WI38 (cell line): ENCODE results near the gene TLR10.
"Not testable (repeated sequence)": the region's sequence is repeated elsewhere in the genome, so short reads cannot be mapped to it uniquely, and the experiment has no call there.

Experiments used
- H3K4me3 ChIP-seq: 2 replicates; pipeline ENCODE4 v1.5.1; 2011; ENCODE audit warnings: low read depth, mild to moderate bottlenecking, control low read depth, low read length
- TF ChIP-seq, protein P1 (sequence below): IDR thresholded peaks from 2 replicates; pipeline ENCODE4 v1.5.1; 2012; ENCODE audit warnings: low read depth, mild to moderate bottlenecking, control low read depth, low read length

TLR10 gene

DNA sequence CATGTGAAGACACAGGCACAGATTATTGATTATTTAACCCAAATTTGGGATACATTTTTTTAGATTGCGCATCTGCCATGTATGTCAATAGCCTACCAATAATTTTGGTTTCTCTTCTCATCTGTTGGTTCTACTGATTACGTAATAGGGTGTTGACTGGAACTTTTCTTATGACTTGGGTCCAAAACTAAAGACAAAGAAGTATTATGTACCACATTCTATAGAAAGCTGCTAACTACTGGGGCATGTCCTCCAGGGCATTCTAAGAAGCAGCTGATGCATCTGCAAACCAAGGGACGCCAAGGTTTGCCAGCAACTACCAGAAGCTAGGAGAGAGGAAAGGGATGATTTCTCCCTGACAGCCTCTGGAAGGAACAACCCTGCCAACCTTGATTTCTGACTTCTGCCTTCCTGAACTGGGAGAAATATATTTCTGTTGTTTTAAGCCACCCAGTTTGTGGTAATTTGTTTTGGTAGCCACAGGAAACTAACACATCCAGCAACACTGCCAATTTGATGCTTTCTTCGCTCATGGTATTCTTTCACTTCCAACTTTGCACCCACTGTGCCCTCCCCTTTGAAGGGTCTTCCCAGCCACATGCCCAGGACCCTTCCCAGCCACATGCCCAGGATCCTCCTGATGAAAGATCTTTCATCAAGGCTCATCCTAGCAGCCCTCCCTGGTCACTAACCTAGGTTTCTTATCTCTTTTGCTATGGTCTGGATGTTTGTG is 37.7 kb upstream of the TLR10 start:
- TF ChIP-seq, protein P1, sequence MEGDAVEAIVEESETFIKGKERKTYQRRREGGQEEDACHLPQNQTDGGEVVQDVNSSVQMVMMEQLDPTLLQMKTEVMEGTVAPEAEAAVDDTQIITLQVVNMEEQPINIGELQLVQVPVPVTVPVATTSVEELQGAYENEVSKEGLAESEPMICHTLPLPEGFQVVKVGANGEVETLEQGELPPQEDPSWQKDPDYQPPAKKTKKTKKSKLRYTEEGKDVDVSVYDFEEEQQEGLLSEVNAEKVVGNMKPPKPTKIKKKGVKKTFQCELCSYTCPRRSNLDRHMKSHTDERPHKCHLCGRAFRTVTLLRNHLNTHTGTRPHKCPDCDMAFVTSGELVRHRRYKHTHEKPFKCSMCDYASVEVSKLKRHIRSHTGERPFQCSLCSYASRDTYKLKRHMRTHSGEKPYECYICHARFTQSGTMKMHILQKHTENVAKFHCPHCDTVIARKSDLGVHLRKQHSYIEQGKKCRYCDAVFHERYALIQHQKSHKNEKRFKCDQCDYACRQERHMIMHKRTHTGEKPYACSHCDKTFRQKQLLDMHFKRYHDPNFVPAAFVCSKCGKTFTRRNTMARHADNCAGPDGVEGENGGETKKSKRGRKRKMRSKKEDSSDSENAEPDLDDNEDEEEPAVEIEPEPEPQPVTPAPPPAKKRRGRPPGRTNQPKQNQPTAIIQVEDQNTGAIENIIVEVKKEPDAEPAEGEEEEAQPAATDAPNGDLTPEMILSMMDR, result no peak
- H3K4me3 ChIP-seq, result no peak overlapping the region

DNA sequence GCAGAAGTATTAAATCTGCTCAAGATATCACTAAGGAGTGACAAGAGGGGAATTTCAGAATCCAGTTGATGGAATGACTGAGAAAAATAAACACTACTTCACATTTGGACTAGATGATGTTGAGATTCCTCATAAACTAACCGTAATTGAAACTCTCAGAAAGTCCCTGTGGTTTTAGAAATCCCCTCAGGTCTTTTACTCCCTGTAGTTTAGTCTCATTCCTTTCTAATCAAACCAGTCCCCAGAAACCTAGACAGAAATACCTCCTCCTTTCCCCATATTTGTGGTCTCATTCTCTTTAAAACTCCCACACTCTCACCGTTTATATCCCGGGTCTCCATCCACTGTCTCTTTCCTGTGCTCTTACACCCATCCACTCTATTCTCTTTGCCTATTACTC is 36.8 kb upstream of the TLR10 start:
- H3K4me3 ChIP-seq, result no peak overlapping the region
- TF ChIP-seq, protein P1, result no peak

DNA sequence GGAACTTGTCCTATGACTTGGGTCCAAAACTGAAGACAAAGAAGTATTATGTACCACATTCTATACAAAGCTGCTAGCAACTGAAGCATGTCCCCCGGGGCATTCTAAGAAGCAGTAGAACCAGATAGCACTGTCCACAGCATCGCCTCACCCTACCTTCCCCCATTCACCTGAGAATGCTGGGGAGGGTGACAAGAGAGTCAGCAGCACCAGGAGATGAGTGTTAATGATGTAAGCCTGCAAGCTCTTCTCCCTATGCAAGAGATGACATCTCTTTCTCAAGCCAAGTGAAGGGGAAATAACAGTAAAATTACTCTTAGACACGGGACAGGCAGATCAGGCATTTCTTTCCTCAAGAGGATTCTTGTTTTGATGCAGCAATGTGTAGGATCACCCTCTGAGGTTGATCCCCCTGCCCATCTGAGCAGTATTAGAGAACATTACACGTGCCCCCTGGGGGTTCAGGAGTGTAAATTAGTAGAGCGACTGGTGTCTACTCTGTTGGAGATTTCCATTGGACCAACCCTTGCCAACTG is 35.7 kb upstream of the TLR10 start:
- H3K4me3 ChIP-seq, result no peak overlapping the region
- TF ChIP-seq, protein P1, result no peak

DNA sequence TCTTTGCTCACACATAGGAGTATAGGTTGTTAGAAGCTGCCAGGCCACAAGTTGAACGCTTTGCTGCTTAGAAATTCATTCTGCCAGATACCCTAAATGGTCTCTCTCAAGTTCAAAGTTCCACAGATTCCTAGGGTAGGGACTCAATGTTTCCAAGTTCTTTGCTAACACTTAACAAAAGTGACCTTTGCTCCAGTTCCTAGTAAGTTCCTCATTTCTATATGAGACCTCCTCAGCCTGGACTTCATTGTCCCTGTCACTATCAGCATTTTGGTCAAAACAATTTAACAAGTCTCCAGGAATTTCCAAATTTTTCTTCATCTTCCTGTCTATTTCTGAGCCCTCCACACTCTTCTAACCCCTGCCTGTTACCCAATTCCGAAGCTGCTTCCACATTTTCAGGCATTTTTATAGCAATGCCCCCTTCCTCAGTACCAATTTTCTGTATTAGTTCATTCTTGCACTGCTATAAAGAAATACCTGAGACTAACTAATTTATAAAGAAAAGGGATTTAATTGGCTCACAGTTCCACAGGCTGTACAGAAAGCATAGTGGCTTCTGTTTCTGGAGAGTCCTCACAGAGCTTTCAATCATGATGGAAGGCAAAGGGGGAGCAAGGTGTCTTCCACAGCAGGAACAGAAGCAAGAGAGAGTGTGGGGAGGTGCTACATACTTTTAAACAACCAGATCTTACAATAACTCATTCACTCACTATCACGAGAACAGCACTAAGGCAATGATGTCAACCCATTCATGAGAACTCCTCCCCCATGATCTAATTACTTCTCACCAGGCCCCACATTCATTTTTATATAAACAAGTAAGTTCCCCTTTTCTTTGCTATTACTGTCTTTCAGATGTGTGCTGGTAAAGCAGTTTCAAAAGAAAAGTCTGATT is 33.3 kb upstream of the TLR10 start:
- H3K4me3 ChIP-seq, result no peak overlapping the region
- TF ChIP-seq, protein P1, result no peak

DNA sequence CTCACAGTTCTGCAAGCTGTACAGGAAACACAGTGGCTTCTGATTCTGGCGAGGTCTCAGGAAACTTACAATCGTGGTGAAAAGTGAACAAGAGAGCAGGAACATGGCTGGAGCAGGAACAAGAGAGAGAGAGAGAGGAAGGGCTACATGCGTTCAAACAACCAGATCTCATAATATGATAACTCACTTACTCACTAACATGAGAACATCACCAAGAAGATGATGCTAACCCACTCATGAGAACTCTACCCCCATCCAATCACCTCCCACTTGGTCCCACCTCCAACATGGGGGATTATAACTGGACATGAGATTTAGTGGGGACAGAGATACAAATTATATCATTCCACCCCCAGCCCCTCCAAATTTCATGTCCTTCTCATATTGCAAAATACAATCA is 31.6 kb upstream of the TLR10 start:
- TF ChIP-seq, protein P1, result no peak
- H3K4me3 ChIP-seq, result no peak overlapping the region

DNA sequence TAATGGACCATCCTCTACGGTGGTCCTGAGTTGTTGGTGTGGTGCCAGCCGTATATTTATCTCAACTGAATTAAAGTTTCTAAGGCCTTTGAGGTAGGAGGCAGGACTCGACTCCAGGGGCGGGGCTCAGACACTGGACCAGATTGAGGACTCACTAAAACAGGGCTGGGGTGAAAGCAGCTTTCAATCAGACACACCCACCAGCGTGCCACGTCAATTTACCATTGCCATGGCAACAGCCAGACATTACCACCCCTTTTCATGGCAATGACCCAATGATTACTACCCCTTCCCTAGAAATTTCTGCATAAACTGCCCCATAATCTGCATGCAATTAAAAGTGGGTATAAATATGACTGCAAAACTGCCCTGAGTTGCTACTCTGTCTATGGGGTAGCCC is 28.5 kb upstream of the TLR10 start:
- no peak overlapping the region for H3K4me3 ChIP-seq
- TF ChIP-seq, protein P1, result no peak

DNA sequence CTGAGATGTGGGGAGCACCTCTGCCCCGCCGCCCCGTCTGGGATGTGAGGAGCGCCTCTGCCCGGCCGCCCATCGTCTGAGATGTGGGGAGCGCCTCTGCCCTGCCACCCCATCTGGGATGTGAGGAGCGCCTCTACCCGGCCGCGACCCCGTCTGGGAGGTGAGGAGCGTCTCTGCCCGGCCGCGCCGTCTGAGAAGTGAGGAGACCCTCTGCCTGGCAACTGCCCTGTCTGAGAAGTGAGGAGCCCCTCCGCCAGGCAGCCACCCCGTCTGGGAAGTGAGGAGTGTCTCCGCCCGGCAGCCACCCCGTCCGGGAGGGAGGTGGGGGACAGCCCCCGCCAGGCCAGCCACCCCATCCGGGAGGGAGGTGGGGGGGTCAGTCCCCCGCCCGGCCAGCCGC is 24.7 kb upstream of the TLR10 start:
- not testable (repeated sequence) for H3K4me3 ChIP-seq

DNA sequence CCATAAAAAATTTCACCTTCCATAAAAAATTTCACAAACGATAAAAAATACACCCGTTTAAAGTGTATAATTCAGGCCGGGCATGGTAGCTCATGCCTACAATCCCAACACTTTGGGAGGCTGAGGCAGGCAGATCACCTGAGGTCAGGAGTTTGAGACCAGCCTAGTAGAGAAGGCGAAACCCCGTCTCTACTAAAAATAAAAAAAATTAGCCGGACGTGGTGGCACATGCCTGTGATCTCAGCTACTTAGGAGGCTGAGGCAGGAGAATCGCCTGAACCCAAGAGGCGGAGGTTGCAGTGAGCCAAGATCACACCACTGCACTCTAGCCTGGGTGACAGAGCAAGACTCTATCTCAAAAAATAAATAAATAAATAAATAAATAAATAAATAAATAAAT is 23.5 kb upstream of the TLR10 start:
- not testable (repeated sequence) for H3K4me3 ChIP-seq
